ENCODE results near the gene CDC14B.

CDC14B gene

DNA sequence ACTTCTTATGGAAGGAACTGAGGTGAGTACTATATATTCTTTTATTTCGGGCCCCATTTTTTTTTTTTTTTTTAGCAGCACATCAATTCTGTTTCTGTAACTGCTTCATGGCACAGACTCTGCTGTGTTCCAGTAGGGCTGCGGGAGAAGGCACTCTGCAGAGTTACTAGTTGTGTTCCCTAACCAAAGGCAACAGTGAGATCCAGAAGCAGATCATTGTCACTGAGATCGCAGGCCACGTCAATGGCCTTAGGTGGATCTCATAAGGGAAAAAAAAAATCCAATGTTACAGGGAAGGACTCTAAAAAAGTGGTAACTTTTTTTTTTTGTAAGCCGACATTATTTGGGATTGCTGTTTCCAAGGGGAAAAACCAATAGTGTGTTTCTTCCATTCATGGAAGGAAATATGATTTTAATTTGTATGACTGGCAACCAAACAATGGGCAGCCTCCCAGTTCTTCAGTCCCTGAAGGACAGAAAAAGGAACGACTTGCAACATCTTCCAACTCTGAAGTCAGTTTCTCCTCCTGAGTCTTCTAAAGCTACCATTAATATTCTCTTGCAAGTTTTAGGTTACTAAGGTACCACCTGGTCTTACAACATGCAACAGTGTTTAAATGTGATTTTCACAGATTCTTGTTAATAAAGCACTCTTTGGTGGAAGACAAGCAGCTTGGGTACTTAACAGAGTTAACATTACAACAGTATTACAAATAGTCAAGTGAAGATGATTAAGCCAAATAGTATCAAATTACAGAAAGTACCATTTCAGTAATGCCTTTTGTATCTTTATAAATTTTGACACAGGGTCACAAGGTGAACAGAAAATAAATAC, 116.9 kb downstream of the CDC14B start:
- TF ChIP-seq TARDBP (IDR thresholded peaks at IDR 0.05) = no peak
- no peak for TF ChIP-seq FOXK2 (IDR thresholded peaks at IDR 0.05)
- TF ChIP-seq NFRKB (IDR thresholded peaks at IDR 0.05) = no peak
- no peak for TF ChIP-seq ELF4 (IDR thresholded peaks at IDR 0.05)
- no peak for TF ChIP-seq CTBP1 (IDR thresholded peaks at IDR 0.05; ENCODE audit: borderline replicate concordance)
- TF ChIP-seq FOXM1 (IDR thresholded peaks at IDR 0.05; ENCODE audit: borderline replicate concordance) = no peak
- TF ChIP-seq SUZ12 (IDR thresholded peaks at IDR 0.05) = no peak
- no peak for TF ChIP-seq ARNT (IDR thresholded peaks at IDR 0.05)
- TF ChIP-seq BHLHE40 (IDR thresholded peaks at IDR 0.05; ENCODE audit: borderline replicate concordance) = no peak
- no peak for TF ChIP-seq ZNF384 (IDR thresholded peaks at IDR 0.05)
- POLR2A ChIA-PET = no interaction called here
- CTCF ChIA-PET = no interaction called here

DNA sequence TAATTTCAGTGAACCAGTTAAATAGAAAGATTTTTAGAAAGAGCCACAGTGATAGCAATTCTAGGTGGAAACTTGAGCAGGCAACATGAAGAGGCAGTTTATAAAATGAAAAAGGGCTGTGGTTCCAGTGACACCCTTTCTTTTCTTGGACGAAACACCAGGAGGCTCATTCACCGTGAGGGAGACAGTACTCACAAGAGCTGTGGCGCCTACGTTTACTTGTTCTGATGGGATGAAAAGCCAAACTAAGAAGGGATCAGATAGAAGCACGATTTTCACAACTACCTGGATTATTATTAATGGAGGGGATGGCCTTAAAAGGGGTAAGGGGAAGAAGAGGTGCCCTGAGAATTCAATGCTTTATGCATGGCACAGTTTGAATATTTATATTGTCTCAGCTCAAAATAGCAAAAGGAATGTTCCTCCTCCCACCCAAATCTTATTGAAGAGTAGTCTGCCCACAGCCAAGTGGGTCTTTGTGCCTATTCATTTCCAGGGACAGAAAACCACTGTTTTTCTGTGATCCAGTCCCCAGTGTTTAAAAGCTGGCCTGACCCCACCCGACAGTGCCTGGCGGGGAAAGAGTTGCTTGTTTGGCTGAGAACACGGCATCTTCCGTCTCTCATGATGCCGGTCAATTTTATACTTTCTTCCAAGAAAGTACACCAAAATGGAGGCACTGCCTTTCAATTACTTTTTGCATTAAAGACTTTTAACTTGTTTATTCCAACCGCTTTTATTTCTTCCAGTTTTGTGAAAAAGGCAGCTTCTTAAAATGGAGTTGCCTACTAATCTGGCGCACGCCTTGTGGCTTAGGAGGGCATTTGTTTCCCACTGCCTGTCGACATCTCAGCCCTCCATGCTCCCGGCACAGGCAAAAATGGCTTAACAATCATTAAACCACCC, 117.8 kb downstream of the CDC14B start:
- ChIA-PET CTCF (no interaction called here), POLR2A (no interaction called here)
- DNase-seq (ENCODE audit: extremely low spot score) = no peak
- no peak for TF ChIP-seq FOXK2 (IDR thresholded peaks at IDR 0.05)
- no peak for TF ChIP-seq CTBP1 (IDR thresholded peaks at IDR 0.05; ENCODE audit: borderline replicate concordance)
- no peak for TF ChIP-seq SUZ12 (IDR thresholded peaks at IDR 0.05)
- no peak for TF ChIP-seq SP1 (IDR thresholded peaks at IDR 0.05)
- TF ChIP-seq ARNT (IDR thresholded peaks at IDR 0.05) = no peak
- no peak for TF ChIP-seq ZNF384 (IDR thresholded peaks at IDR 0.05)
- no peak for TF ChIP-seq LEF1 (IDR thresholded peaks at IDR 0.05; ENCODE audit: borderline replicate concordance)
- TF ChIP-seq ELF4 (IDR thresholded peaks at IDR 0.05) = no peak
- TF ChIP-seq BHLHE40 (IDR thresholded peaks at IDR 0.05; ENCODE audit: borderline replicate concordance) = no peak
- TF ChIP-seq, protein P1, sequence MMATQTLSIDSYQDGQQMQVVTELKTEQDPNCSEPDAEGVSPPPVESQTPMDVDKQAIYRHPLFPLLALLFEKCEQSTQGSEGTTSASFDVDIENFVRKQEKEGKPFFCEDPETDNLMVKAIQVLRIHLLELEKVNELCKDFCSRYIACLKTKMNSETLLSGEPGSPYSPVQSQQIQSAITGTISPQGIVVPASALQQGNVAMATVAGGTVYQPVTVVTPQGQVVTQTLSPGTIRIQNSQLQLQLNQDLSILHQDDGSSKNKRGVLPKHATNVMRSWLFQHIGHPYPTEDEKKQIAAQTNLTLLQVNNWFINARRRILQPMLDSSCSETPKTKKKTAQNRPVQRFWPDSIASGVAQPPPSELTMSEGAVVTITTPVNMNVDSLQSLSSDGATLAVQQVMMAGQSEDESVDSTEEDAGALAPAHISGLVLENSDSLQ (IDR thresholded peaks at IDR 0.05) = no peak
- TF ChIP-seq FOXM1 (IDR thresholded peaks at IDR 0.05; ENCODE audit: borderline replicate concordance) = no peak
- TF ChIP-seq HDGF (IDR thresholded peaks at IDR 0.05; ENCODE audit: borderline replicate concordance) = no peak
- TF ChIP-seq TARDBP (IDR thresholded peaks at IDR 0.05) = no peak
- TF ChIP-seq NFRKB (IDR thresholded peaks at IDR 0.05) = no peak
- TF ChIP-seq FOXA1 (IDR thresholded peaks at IDR 0.05) = no peak
- TF ChIP-seq L3MBTL2 (conservative IDR thresholded peaks at IDR 0.05) = no peak

More for the DNA sequence above, 116.9 kb downstream of the CDC14B start:
- DNase-seq (ENCODE audit: extremely low spot score) = no peak

DNA sequence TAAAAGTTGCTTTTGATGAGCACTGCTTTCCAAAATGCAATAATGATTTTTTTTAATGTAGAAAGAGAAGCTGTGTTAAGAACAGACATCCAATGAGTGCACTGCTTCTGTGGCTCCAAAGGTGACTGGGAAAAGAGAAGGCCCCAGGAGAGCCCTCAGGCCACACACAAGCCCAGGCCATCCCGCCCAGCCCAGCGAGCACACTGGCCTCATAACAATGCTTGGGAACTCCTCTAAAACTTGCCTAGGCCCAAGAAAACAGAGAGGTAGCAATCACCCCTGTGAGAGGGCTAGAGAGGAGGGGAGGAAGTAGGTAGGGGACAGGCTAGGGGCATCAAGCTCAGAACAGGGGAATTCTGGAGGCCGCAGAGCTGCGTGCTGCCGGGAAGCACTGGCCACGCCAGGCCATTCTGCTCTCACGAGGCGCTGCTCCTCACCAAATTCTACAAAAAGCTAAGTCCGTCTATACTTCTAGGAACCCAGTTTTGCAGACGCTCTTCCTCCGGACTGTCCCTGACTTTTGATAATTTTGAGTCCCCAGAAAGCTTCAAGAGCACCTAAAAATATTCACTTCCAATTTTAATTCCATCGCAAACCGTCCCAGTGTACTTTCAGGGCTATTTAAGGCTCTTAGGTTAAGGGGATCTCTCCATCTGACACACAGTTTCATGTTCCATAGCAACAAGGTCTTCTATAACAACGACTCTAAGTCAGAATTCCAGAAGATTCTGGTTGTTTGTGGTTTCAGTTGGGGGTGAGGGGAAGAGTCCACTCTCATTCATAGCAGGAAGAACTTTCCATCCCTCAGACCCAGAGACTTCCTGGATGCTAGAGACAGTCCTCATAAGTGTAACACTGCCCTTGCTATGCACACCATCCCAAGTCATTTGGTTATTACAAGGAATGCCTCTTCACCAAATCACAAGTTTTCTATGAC, 118.7 kb downstream of the CDC14B start:
- TF ChIP-seq ARNT (IDR thresholded peaks at IDR 0.05) (no peak), SP1 (IDR thresholded peaks at IDR 0.05) (no peak), NFRKB (IDR thresholded peaks at IDR 0.05) (no peak), TARDBP (IDR thresholded peaks at IDR 0.05) (no peak), SUZ12 (IDR thresholded peaks at IDR 0.05) (no peak), CTBP1 (IDR thresholded peaks at IDR 0.05; ENCODE audit: borderline replicate concordance) (no peak), FOXA1 (IDR thresholded peaks at IDR 0.05) (no peak), LEF1 (IDR thresholded peaks at IDR 0.05; ENCODE audit: borderline replicate concordance) (no peak), FOXK2 (IDR thresholded peaks at IDR 0.05) (no peak), HDGF (IDR thresholded peaks at IDR 0.05; ENCODE audit: borderline replicate concordance) (no peak)
- TF ChIP-seq, protein P1 (IDR thresholded peaks at IDR 0.05) = no peak
- no peak for DNase-seq (ENCODE audit: extremely low spot score)
- CTCF ChIA-PET = no interaction called here
- POLR2A ChIA-PET = no interaction called here

DNA sequence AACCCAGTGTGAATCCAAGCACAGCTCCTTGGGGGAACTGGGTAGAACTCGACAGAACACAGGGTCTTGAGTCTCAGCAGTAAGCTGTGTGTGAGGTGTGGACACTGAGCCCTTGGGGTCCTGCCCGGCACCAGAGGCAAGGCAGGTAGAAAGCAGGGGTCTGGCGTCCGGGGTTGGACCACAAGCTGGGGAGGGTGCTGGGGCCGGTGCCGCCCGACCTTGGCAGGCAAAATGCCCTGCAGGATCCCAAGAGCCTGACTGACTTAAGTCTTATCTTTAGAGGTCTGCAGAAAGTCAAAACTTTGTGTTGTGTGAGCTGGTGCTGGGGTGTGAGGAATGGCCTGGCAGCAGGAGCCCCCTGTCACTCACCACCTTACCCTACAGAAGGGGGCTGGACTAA, 120.4 kb downstream of the CDC14B start:
- CTCF ChIA-PET = no interaction called here
- TF ChIP-seq HDGF (IDR thresholded peaks at IDR 0.05; ENCODE audit: borderline replicate concordance) (no peak), FOXA1 (IDR thresholded peaks at IDR 0.05) (no peak)
- no peak for DNase-seq (ENCODE audit: extremely low spot score)
- POLR2A ChIA-PET = no interaction called here

DNA sequence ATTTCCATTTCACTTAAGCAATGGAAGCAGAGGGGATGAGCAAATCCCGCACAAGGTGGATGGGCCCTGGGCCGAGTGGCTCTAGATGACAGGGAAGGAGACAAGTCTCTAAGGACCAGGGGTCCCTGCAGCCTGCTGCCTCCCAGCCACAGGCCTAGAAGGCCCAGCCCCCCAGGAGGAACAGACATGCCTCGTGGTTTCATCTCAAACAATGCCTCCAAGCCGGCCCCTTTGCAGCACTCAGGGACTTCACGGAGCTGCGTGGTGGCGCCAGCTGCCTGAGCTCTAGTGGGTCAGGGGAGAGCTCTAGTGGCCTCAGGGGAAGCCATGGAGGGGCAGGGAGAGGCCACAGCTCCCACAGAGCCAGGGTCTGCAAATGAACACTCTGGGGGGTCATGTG, 120.8 kb downstream of the CDC14B start:
- DNase-seq (ENCODE audit: extremely low spot score) = no peak
- TF ChIP-seq ELF4 (IDR thresholded peaks at IDR 0.05) (no peak), FOXK2 (IDR thresholded peaks at IDR 0.05) (no peak), CTBP1 (IDR thresholded peaks at IDR 0.05; ENCODE audit: borderline replicate concordance) (no peak), FOXA1 (IDR thresholded peaks at IDR 0.05) (no peak), ZNF384 (IDR thresholded peaks at IDR 0.05) (no peak), HDGF (IDR thresholded peaks at IDR 0.05; ENCODE audit: borderline replicate concordance) (no peak), SUZ12 (IDR thresholded peaks at IDR 0.05) (no peak), BHLHE40 (IDR thresholded peaks at IDR 0.05; ENCODE audit: borderline replicate concordance) (no peak), SP1 (IDR thresholded peaks at IDR 0.05) (no peak), TARDBP (IDR thresholded peaks at IDR 0.05) (no peak), LEF1 (IDR thresholded peaks at IDR 0.05; ENCODE audit: borderline replicate concordance) (no peak), L3MBTL2 (conservative IDR thresholded peaks at IDR 0.05) (no peak), ARNT (IDR thresholded peaks at IDR 0.05) (no peak), FOXM1 (IDR thresholded peaks at IDR 0.05; ENCODE audit: borderline replicate concordance) (no peak)
- TF ChIP-seq, protein P1 (IDR thresholded peaks at IDR 0.05) = no peak
- CTCF ChIA-PET = no interaction called here
- POLR2A ChIA-PET = no interaction called here

Data from HEK293T (cell line).